GM21717 (cell line): ENCODE results near the gene TOR1B.

Source experiments
- ATAC-seq: cut with Tn5 transposase; IDR thresholded peaks from one replicate; pipeline ENCODE4 v1.9.1; 2021; ENCODE audit warnings: mild to moderate bottlenecking, moderate library complexity; ENCODE audit not compliant: unreplicated experiment

Gene TOR1B

GRCh38 chr9:129813661-129814060 lies 10.7 kb downstream of the TOR1B start:
- ATAC-seq: no peak

- no peak for ATAC-seq
Observed at GRCh38 chr9:129814432-129815223, 11.6 kb downstream of the TOR1B start.

- no peak for ATAC-seq
Observed at GRCh38 chr9:129815278-129815677, 12.3 kb downstream of the TOR1B start.

GRCh38 chr9:129816501-129817435 lies 13.8 kb downstream of the TOR1B start:
- no peak for ATAC-seq

GRCh38 chr9:129822898-129823541 lies 20.0 kb downstream of the TOR1B start:
- no peak for ATAC-seq

DNA sequence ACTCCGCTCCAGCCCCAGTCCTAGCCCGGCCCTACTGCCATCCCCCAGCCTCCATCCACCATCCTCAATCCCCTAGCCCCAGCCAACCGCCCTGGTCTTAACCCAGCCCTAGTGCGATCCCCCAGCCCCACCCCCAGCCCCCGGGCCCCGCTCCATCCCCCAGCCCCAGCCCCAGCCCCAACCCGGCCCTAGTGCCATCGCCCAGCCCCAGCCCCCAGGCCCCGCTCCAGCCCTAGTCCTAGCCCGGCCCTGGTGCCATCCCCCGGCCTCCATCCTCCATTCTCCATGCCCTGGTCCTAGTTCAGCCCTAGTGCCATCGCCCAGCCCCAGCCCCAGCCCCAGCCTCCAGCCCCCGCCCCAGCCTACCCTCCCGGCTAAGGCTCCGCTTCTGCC lies 20.6 kb downstream of the TOR1B start:
- no peak for ATAC-seq

- peak; percentile 82 for ATAC-seq
Observed at GRCh38 chr9:129823935-129824601, 21.1 kb downstream of the TOR1B start, which contains the start of gene TOR1A. TOR1A (minus strand) TSS chr9:129824136; CDS start chr9:129824085, 51 bp downstream.

- ATAC-seq: no peak
Observed at GRCh38 chr9:129826344-129826743, 23.4 kb downstream of the TOR1B start.

- ATAC-seq: no peak
Observed at GRCh38 chr9:129826759-129827158, 23.8 kb downstream of the TOR1B start.

- no peak for ATAC-seq
Observed at GRCh38 chr9:129828051-129828450, 25.1 kb downstream of the TOR1B start.

GRCh38 chr9:129828969-129829368 lies 26.0 kb downstream of the TOR1B start:
- no peak for ATAC-seq

DNA sequence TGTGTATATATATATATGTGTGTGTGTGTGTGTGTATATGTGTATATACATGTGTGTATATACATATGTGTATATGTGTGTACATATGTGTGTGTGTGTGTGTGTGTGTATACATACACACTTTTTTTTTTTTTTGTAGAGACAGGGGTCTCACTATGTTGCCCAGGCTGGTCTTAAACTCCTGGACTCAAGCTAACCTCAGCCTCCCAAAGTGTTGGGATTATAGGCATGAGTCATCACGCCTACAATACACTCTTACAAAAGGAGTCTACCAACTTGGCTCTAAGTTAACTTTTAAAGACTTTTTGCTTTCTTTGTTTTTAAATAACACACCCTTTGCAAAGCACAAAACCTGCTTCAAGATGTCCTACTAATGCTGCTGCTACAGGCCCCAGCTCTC lies 30.0 kb downstream of the TOR1B start:
- ATAC-seq: no peak

GRCh38 chr9:129834489-129835127 lies 31.6 kb downstream of the TOR1B start:
- peak; percentile 9 for ATAC-seq

GRCh38 chr9:129835128-129835859 lies 32.3 kb downstream of the TOR1B start, which contains the start of the genes C9orf78 and USP20:
C9orf78 (minus strand) TSS chr9:129835275; CDS start chr9:129835221, 54 bp downstream.
USP20 (plus strand) TSS chr9:129835458; CDS start chr9:129852556, 17,098 bp downstream.
- ATAC-seq: peak; percentile 88

GRCh38 chr9:129835860-129836223 lies 32.9 kb downstream of the TOR1B start:
- no peak for ATAC-seq

DNA sequence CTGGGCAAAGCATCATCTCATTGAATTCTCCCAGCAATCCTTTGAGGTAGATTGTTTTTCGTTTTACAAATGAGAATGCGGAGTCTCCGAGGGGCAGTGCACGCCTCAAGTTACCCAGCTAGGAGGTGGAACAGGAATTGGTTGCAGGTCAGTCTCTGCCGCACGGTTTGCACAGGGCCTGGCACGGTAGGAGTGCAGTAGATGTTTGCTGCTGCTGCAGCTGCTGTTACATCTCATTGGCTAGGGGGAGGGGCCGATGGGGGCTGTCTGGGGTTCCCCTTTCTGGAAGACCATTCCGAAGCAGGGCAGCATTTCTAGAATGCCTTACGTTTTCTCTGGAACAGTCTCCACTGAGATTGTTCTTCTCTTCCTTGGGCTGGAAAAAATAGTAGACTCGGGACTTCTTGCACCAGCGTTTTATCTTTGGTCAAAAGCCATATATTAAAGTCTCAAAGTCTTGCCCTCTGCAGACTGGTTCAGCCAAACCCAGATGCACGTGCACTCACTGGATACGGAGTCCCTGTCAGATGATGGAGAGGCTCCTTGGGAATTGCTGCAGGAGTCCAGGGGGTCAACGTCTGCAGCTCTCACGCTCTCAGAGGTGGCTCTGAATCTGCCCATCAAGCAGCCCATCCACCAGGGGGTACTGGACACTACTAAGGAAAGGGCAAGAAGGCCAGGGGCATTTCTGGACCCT lies 33.5 kb downstream of the TOR1B start:
- ATAC-seq: no peak

GRCh38 chr9:129838707-129839259 lies 35.8 kb downstream of the TOR1B start:
- no peak for ATAC-seq

GRCh38 chr9:129839324-129840023 lies 36.5 kb downstream of the TOR1B start:
- no peak for ATAC-seq
